ENCODE measurements around the gene OPCML.

The OPCML gene

DNA sequence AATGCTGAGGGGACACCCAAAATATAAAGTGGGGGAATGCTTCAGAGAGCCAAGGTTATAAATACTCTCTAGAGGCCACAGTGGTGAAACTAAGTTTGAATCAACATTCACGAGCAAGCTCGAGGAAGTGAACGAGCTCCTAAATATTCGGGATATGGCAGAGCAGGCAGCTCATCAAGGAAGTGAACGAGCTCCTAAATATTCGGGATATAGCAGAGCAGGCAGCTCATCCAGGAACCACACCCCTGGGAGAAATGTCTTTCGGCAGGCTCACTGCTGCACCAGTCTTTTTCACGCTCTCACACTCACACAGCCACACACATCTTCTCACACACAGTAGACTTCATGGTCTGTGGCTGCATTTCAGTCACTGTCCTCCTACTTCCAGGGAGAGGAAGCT lies 787.5 kb downstream of the OPCML start:
- H3K27me3 ChIP-seq (ENCODE audit: control insufficient read depth, insufficient read depth, low read length) = no peaks in the 10 kb centered on the region
- H3K36me3 ChIP-seq (ENCODE audit: control insufficient read depth, insufficient read depth, low read length) = no peaks in the 10 kb centered on the region
- H3K9me3 ChIP-seq (ENCODE audit: control insufficient read depth, insufficient read depth, low read depth, low read length) = 0 out of 2 replicates have a peak, but pooled peaks cover 2% of the 10 kb centered on the region
- no peak overlapping the region for H3K9ac ChIP-seq (ENCODE audit: low read length)
- H3K4me1 ChIP-seq (ENCODE audit: control insufficient read depth, insufficient read depth, low read length) = peaks cover 7% of the 10 kb centered on the region; the same call in 1 of the 2 replicates
- no peak overlapping the region for H3K4me3 ChIP-seq (ENCODE audit: low read depth, low read length)
- H3K27ac ChIP-seq (ENCODE audit: low read depth, low read length) = no peak overlapping the region

DNA sequence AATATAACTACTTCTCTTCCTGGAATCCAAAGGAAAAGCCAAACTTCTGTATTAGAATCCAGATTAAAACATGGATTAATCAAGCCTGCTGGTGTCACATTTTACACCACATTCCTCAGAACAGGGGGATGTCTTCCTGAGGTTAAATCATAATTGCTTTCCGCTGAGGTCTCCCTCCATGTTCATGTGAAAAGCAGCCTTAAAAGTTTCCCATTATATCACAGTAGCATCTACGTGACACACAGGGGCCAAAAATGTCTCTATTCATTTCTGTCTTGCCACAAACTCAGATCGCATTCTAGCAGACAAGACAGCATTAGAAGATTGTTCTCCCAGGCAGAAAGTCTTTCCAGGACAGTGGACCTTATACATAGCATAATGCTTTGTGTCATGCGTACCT lies 788.7 kb downstream of the OPCML start:
- no peaks in the 10 kb centered on the region for H3K27me3 ChIP-seq (ENCODE audit: control insufficient read depth, insufficient read depth, low read length)
- H3K4me1 ChIP-seq (ENCODE audit: control insufficient read depth, insufficient read depth, low read length) = peaks cover 7% of the 10 kb centered on the region; the same call in 1 of the 2 replicates
- 0 out of 2 replicates have a peak, but pooled peaks cover 2% of the 10 kb centered on the region for H3K9me3 ChIP-seq (ENCODE audit: control insufficient read depth, insufficient read depth, low read depth, low read length)
- H3K36me3 ChIP-seq (ENCODE audit: control insufficient read depth, insufficient read depth, low read length) = no peaks in the 10 kb centered on the region
- H3K4me3 ChIP-seq (ENCODE audit: low read depth, low read length) = no peak overlapping the region
- no peak overlapping the region for H3K27ac ChIP-seq (ENCODE audit: low read depth, low read length)
- no peak overlapping the region for H3K9ac ChIP-seq (ENCODE audit: low read length)

DNA sequence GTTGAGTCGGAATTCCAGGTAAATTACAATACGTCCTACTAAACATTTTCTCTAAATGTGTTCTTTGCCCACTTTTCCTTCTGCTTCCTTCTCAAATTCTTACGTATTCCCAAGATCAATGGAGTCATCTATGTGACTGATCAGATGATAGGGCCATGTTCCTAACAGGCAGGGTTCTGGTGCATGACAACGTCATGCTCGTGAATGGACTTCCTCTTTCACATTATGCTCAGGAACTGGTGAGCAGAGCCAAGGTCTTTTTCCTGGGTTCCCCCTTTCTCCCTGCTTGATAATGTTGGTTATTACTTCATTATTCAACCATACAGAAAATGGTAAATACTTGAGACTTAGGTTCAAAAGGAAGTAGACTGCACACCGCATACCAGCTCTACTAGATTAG lies 789.4 kb downstream of the OPCML start:
- no peaks in the 10 kb centered on the region for H3K36me3 ChIP-seq (ENCODE audit: control insufficient read depth, insufficient read depth, low read length)
- peaks cover 7% of the 10 kb centered on the region; the same call in 1 of the 2 replicates for H3K4me1 ChIP-seq (ENCODE audit: control insufficient read depth, insufficient read depth, low read length)
- H3K4me3 ChIP-seq (ENCODE audit: low read depth, low read length) = no peak overlapping the region
- H3K27me3 ChIP-seq (ENCODE audit: control insufficient read depth, insufficient read depth, low read length) = no peaks in the 10 kb centered on the region
- no peak overlapping the region for H3K27ac ChIP-seq (ENCODE audit: low read depth, low read length)
- 0 out of 2 replicates have a peak, but pooled peaks cover 2% of the 10 kb centered on the region for H3K9me3 ChIP-seq (ENCODE audit: control insufficient read depth, insufficient read depth, low read depth, low read length)
- H3K9ac ChIP-seq (ENCODE audit: low read length) = no peak overlapping the region

DNA sequence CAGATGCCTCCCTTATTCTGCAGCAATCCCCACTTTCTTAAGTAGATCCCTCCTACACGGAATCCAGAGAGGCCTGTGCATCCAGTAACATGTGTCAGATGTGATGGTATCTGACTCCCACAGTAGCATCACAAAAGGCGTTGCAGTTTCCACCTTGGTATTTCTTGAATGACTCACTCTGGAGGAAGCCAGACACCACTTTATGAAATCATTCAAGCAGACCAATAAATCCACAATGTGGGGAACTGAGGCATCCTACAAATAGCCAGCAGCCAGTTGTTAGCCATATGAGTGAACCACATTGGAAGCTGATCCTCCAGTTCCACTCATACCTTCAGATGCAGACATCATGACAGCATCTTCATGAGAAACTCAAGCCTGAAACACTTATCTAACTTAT lies 798.1 kb downstream of the OPCML start:
- no peaks in the 10 kb centered on the region for H3K27me3 ChIP-seq (ENCODE audit: control insufficient read depth, insufficient read depth, low read length)
- no peak overlapping the region for H3K27ac ChIP-seq (ENCODE audit: low read depth, low read length)
- H3K4me1 ChIP-seq (ENCODE audit: control insufficient read depth, insufficient read depth, low read length) = no peaks in the 10 kb centered on the region
- H3K9me3 ChIP-seq (ENCODE audit: control insufficient read depth, insufficient read depth, low read depth, low read length) = no peaks in the 10 kb centered on the region
- H3K36me3 ChIP-seq (ENCODE audit: control insufficient read depth, insufficient read depth, low read length) = no peaks in the 10 kb centered on the region
- no peak overlapping the region for H3K9ac ChIP-seq (ENCODE audit: low read length)
- H3K4me3 ChIP-seq (ENCODE audit: low read depth, low read length) = no peak overlapping the region

DNA sequence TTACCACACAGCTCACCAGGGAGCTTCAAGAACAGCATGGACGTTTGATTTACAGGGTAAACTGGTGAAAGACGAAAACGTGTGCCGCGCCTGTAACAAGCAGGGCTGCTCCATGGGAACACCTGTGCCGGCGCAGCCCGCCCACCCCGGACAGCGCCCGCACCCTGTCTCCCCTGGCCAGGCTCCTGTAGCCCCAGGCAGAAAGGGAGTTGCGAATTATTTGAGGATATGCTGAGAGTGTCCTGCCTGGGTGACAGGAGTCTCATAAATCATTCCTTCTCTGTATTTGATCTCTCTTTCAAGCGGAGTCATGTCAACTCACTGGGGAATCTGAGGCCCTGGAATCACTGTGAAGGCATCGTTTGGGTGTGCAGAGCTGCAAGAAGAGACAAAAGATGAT lies 804.3 kb downstream of the OPCML start:
- Histone ChIP-seq H3K4me1 (ENCODE audit: control insufficient read depth, insufficient read depth, low read length) (no peaks in the 10 kb centered on the region), H3K36me3 (ENCODE audit: control insufficient read depth, insufficient read depth, low read length) (no peaks in the 10 kb centered on the region), H3K27me3 (ENCODE audit: control insufficient read depth, insufficient read depth, low read length) (no peaks in the 10 kb centered on the region), H3K9ac (ENCODE audit: low read length) (no peak overlapping the region), H3K4me3 (ENCODE audit: low read depth, low read length) (no peak overlapping the region), H3K27ac (ENCODE audit: low read depth, low read length) (no peak overlapping the region), H3K9me3 (ENCODE audit: control insufficient read depth, insufficient read depth, low read depth, low read length) (peaks cover 23% of the 10 kb centered on the region)

DNA sequence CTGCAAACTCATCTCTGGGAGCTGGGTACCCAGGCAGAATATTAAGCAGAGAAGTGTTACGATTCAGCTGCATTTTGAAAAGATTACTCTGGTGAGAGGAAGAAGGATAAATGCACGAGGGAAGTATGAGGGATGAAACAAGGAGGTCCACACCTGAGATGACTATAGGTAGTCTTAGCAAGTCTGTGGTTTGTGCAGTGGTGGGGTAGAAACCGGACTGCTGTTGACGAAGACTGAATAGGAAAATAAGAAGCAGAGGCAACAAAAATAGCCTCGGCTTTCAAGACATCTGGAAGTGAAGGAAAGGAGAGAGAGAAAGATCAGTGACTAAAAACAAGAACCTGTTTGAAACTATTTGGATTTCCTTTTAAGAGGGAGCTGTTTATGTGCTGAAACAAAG lies 810.8 kb downstream of the OPCML start:
- Histone ChIP-seq H3K27ac (ENCODE audit: low read depth, low read length) (no peak overlapping the region), H3K9ac (ENCODE audit: low read length) (no peak overlapping the region), H3K4me1 (ENCODE audit: control insufficient read depth, insufficient read depth, low read length) (peaks cover 9% of the 10 kb centered on the region; the same call in 1 of the 2 replicates), H3K27me3 (ENCODE audit: control insufficient read depth, insufficient read depth, low read length) (no peaks in the 10 kb centered on the region), H3K9me3 (ENCODE audit: control insufficient read depth, insufficient read depth, low read depth, low read length) (peaks cover 21% of the 10 kb centered on the region), H3K36me3 (ENCODE audit: control insufficient read depth, insufficient read depth, low read length) (no peaks in the 10 kb centered on the region), H3K4me3 (ENCODE audit: low read depth, low read length) (no peak overlapping the region)

DNA sequence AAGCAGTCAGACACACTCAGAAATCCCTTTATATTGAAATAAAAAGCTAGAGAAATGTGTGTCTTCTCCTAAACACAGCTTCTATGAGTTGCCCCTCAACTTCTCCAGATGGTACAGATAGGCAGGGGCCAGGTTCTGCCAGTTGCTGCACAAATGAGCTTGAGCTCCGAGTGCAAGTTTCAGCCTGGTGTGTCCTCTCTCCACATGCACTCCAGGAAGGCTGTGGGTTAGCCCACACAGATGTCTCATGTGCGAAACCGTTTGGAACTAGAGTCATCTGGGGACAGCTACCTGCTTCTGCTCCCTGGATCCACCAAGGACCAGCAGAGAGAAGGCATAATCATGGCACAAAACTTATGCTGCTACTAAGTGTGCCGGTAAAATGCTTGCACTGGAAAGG lies 812.6 kb downstream of the OPCML start:
- H3K9ac ChIP-seq (ENCODE audit: low read length) = no peak overlapping the region
- H3K27me3 ChIP-seq (ENCODE audit: control insufficient read depth, insufficient read depth, low read length) = no peaks in the 10 kb centered on the region
- H3K4me3 ChIP-seq (ENCODE audit: low read depth, low read length) = no peak overlapping the region
- no peak overlapping the region for H3K27ac ChIP-seq (ENCODE audit: low read depth, low read length)
- H3K36me3 ChIP-seq (ENCODE audit: control insufficient read depth, insufficient read depth, low read length) = no peaks in the 10 kb centered on the region
- H3K9me3 ChIP-seq (ENCODE audit: control insufficient read depth, insufficient read depth, low read depth, low read length) = peaks cover 8% of the 10 kb centered on the region
- H3K4me1 ChIP-seq (ENCODE audit: control insufficient read depth, insufficient read depth, low read length) = peaks cover 9% of the 10 kb centered on the region; the same call in 1 of the 2 replicates

DNA sequence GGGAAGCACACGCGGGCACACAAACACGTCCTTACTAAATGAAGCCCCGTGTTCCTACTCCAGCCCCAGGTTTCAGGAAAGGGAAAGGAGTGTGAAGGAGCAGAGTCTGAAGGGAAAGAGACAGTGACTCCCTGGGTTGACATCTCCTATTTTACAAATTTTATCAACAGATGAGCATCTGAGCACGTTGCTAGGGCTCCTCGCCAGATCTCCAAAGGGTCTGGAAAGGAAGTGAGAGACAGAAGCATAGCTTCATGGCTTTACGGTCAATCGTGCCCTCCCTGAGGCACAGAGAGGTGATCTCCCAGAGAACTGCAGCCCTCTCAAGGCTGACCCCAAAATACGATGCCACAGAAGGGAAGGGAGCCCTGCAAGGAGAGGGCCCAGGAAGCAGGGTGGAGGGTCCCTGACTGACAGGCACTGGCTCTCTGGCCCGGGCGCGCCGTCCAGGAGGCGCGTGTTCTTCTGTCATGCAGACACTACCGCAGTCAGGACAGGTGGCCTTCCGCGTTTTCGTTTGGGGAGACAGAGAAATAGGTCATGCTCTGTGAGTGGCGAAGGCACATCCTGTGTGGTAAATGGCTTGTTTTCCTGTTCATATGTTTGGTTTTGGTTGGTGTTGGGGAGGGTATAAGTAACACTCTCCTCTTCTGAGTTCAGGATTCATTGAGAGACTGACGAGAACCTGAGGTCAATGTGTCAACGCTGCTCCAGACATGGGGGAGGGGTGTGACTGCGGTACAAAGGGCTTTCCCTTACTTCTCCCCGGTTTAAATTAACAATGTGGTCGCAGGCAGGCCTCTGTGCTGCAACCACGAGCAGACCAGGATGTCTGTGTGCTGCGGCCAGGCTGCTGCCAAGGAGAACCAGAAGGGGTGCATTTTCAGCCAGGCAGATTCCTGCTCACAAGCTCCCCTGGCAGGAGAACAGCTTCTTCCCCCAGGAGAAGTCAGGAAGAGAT lies 813.3 kb downstream of the OPCML start:
- Histone ChIP-seq H3K9ac (ENCODE audit: low read length) (no peak overlapping the region), H3K4me3 (ENCODE audit: low read depth, low read length) (no peak overlapping the region), H3K27ac (ENCODE audit: low read depth, low read length) (no peak overlapping the region)

DNA sequence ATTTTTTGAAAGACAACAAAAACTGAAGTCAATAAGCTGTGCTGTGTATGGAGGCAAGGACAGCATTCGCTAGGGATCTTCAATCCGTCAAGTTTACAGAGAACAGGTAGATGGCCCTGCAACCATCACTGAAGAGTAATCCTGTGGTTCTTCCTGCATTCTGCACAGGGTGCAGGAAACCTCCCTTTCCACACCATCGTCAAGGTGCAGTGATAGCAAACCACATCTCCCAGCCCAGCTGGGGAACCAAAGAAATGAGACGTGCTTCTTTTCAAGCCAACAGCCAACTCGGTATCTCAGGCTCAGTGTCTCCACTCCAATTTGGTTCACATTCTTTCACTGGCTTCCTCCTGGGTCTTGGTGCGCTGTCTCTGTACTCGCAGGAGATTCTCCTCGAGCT lies 814.5 kb downstream of the OPCML start:
- no peak overlapping the region for H3K9ac ChIP-seq (ENCODE audit: low read length)
- peaks cover 9% of the 10 kb centered on the region; the same call in 1 of the 2 replicates for H3K4me1 ChIP-seq (ENCODE audit: control insufficient read depth, insufficient read depth, low read length)
- H3K9me3 ChIP-seq (ENCODE audit: control insufficient read depth, insufficient read depth, low read depth, low read length) = no peaks in the 10 kb centered on the region

More for the DNA sequence above, 813.3 kb downstream of the OPCML start:
- H3K36me3 ChIP-seq (ENCODE audit: control insufficient read depth, insufficient read depth, low read length) = no peaks in the 10 kb centered on the region
- peaks cover 2% of the 10 kb centered on the region; the same call in 1 of the 2 replicates for H3K9me3 ChIP-seq (ENCODE audit: control insufficient read depth, insufficient read depth, low read depth, low read length)
- peaks cover 9% of the 10 kb centered on the region; the same call in 1 of the 2 replicates for H3K4me1 ChIP-seq (ENCODE audit: control insufficient read depth, insufficient read depth, low read length)
- H3K27me3 ChIP-seq (ENCODE audit: control insufficient read depth, insufficient read depth, low read length) = no peaks in the 10 kb centered on the region

DNA sequence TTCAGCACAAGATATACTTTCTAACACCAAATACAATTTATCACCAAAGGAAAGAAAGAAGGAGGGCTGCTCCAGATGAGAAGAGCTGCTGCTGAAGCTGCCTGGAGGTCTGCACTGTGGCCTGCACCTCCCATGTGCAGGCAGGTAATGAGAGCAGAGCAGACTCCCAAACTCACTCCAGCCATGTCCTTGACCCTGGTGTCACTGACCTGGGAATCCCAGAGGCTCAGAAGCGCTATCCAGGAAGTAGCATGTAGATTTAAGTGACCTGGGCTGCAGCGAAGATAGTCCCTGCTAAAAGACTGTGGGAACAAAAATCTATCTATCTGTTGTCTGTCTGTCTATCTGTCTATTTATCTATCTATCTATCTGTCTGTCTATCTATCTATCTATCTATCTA lies 816.3 kb downstream of the OPCML start:
- H3K9me3 ChIP-seq (ENCODE audit: control insufficient read depth, insufficient read depth, low read depth, low read length) = no peaks in the 10 kb centered on the region
- no peak overlapping the region for H3K27ac ChIP-seq (ENCODE audit: low read depth, low read length)
- H3K9ac ChIP-seq (ENCODE audit: low read length) = no peak overlapping the region
- peaks cover 9% of the 10 kb centered on the region; the same call in 1 of the 2 replicates for H3K4me1 ChIP-seq (ENCODE audit: control insufficient read depth, insufficient read depth, low read length)
- H3K36me3 ChIP-seq (ENCODE audit: control insufficient read depth, insufficient read depth, low read length) = no peaks in the 10 kb centered on the region
- H3K4me3 ChIP-seq (ENCODE audit: low read depth, low read length) = no peak overlapping the region
- no peaks in the 10 kb centered on the region for H3K27me3 ChIP-seq (ENCODE audit: control insufficient read depth, insufficient read depth, low read length)

More for the DNA sequence above, 814.5 kb downstream of the OPCML start:
- no peak overlapping the region for H3K27ac ChIP-seq (ENCODE audit: low read depth, low read length)
- H3K4me3 ChIP-seq (ENCODE audit: low read depth, low read length) = no peak overlapping the region
- no peaks in the 10 kb centered on the region for H3K36me3 ChIP-seq (ENCODE audit: control insufficient read depth, insufficient read depth, low read length)
- no peaks in the 10 kb centered on the region for H3K27me3 ChIP-seq (ENCODE audit: control insufficient read depth, insufficient read depth, low read length)

DNA sequence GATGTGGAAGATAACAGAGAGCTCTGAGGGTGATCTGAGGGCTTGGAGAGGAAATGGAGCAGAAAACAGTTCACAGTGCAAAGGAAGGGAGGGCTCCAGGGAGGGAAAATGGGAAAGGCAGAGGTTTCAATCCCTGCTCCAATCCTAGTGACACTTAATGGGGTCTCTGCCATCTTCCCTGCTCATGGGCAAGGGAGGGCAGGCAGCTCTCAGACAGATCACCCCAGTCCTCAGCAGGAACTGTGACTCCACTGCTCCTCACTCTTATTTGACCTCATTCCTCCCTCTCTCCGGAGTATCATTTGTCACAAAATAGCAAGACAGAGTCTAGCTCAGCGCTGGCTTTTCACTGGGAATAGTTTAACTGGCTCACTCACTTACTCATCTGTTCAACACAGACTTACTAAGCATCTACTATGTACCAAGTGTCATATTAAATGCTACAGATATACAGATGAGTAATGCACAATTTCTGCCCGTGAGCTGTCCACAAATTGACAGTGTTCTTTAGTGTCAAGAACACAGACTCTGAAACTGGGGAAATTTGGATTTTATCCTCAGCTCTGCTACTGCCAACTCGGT lies 817.4 kb downstream of the OPCML start:
- Histone ChIP-seq H3K9me3 (ENCODE audit: control insufficient read depth, insufficient read depth, low read depth, low read length) (no peaks in the 10 kb centered on the region), H3K4me3 (ENCODE audit: low read depth, low read length) (no peak overlapping the region), H3K27ac (ENCODE audit: low read depth, low read length) (no peak overlapping the region), H3K9ac (ENCODE audit: low read length) (no peak overlapping the region), H3K4me1 (ENCODE audit: control insufficient read depth, insufficient read depth, low read length) (peaks cover 9% of the 10 kb centered on the region; the same call in 1 of the 2 replicates), H3K36me3 (ENCODE audit: control insufficient read depth, insufficient read depth, low read length) (no peaks in the 10 kb centered on the region), H3K27me3 (ENCODE audit: control insufficient read depth, insufficient read depth, low read length) (no peaks in the 10 kb centered on the region)
